PC-3 (cell line): Measurements from ENCODE around the gene CIDEC.

Experiments used
- EZH2 ChIP-seq: fragments of 300-600 bp; sonication (generic); IDR thresholded peaks from one replicate; pipeline ENCODE4 v1.6.1; 2017; ENCODE audit warnings: antibody characterized with exemption, mild to moderate bottlenecking, low read length; ENCODE audit not compliant: unreplicated experiment
- TF ChIP-seq, protein P1 (sequence below): fragments of 300-600 bp; sonication (generic); conservative IDR thresholded peaks from 2 replicates; pipeline ENCODE4 v1.5.1; 2017; ENCODE audit warnings: antibody characterized with exemption, low read depth, mild to moderate bottlenecking, low read length

- TF ChIP-seq, protein P1, sequence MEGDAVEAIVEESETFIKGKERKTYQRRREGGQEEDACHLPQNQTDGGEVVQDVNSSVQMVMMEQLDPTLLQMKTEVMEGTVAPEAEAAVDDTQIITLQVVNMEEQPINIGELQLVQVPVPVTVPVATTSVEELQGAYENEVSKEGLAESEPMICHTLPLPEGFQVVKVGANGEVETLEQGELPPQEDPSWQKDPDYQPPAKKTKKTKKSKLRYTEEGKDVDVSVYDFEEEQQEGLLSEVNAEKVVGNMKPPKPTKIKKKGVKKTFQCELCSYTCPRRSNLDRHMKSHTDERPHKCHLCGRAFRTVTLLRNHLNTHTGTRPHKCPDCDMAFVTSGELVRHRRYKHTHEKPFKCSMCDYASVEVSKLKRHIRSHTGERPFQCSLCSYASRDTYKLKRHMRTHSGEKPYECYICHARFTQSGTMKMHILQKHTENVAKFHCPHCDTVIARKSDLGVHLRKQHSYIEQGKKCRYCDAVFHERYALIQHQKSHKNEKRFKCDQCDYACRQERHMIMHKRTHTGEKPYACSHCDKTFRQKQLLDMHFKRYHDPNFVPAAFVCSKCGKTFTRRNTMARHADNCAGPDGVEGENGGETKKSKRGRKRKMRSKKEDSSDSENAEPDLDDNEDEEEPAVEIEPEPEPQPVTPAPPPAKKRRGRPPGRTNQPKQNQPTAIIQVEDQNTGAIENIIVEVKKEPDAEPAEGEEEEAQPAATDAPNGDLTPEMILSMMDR, result peak; percentile 59
- TF ChIP-seq EZH2, result no peak
These were observed 53.1 kb downstream of the CIDEC start for GRCh38 chr3:9826815-9827573.
